ENCODE measurements around the gene GRIP2. TPM values are rescaled to one million over a fixed set of nuclear protein-coding genes. Genes with fewer than 3 reads are reported as not detected.

Gene GRIP2
- total RNA-seq, 1 donor from 2014 or later: 0.06 TPM

- DNase-seq (ENCODE audit: extremely low read depth, low read depth, low spot score): no peak
These were observed 82.1 kb downstream of the GRIP2 start for GRCh38 chr3:14457999-14458398.

- no peak for DNase-seq (ENCODE audit: extremely low read depth, low read depth, low spot score)
These were observed 82.7 kb downstream of the GRIP2 start for GRCh38 chr3:14457481-14457880.

- no peak for DNase-seq (ENCODE audit: extremely low read depth, low read depth, low spot score)
These were observed 83.3 kb downstream of the GRIP2 start for GRCh38 chr3:14456794-14457193.

- DNase-seq (ENCODE audit: extremely low read depth, low read depth, low spot score): no peak
These were observed 84.4 kb downstream of the GRIP2 start for GRCh38 chr3:14455571-14456317.

- no peak for DNase-seq (ENCODE audit: extremely low read depth, low read depth, low spot score)
These were observed 85.4 kb downstream of the GRIP2 start for GRCh38 chr3:14454639-14455310.

- no peak for DNase-seq (ENCODE audit: extremely low read depth, low read depth, low spot score)
These were observed 86.1 kb downstream of the GRIP2 start for GRCh38 chr3:14453876-14454638.

- DNase-seq (ENCODE audit: extremely low read depth, low read depth, low spot score): peak; percentile 85
These were observed 87.1 kb downstream of the GRIP2 start for GRCh38 chr3:14452740-14453710.

- no peak for DNase-seq (ENCODE audit: extremely low read depth, low read depth, low spot score)
These were observed 88.0 kb downstream of the GRIP2 start for GRCh38 chr3:14451844-14452739.

GRCh38 chr3:14450922-14451606 is 89.1 kb downstream of the GRIP2 start:
- DNase-seq (ENCODE audit: extremely low read depth, low read depth, low spot score): no peak

GRCh38 chr3:14450506-14450905 is 89.6 kb downstream of the GRIP2 start:
- DNase-seq (ENCODE audit: extremely low read depth, low read depth, low spot score): no peak

- DNase-seq (ENCODE audit: extremely low read depth, low read depth, low spot score): no peak
These were observed 91.1 kb downstream of the GRIP2 start for GRCh38 chr3:14448756-14449727.

GRCh38 chr3:14448063-14448462 is 92.1 kb downstream of the GRIP2 start:
- no peak for DNase-seq (ENCODE audit: extremely low read depth, low read depth, low spot score)

GRCh38 chr3:14446988-14447570 is 93.1 kb downstream of the GRIP2 start:
- no peak for DNase-seq (ENCODE audit: extremely low read depth, low read depth, low spot score)

- DNase-seq (ENCODE audit: extremely low read depth, low read depth, low spot score): no peak
These were observed 94.4 kb downstream of the GRIP2 start for GRCh38 chr3:14445773-14446172.

- DNase-seq (ENCODE audit: extremely low read depth, low read depth, low spot score): no peak
These were observed 95.8 kb downstream of the GRIP2 start for GRCh38 chr3:14444380-14444779.

- DNase-seq (ENCODE audit: extremely low read depth, low read depth, low spot score): no peak
These were observed 98.2 kb downstream of the GRIP2 start for GRCh38 chr3:14441920-14442300.

GRCh38 chr3:14441240-14441919 is 98.8 kb downstream of the GRIP2 start:
- DNase-seq (ENCODE audit: extremely low read depth, low read depth, low spot score): no peak

Data from glomerular endothelial cell (primary cell).